ENCODE measurements around the gene ZNF30.
"Not testable (repeated sequence)": the region's sequence is repeated elsewhere in the genome, so short reads cannot be mapped to it uniquely, and the experiment has no call there.

Gene ZNF30

GRCh38 chr19:34985249-34986022, 58.7 kb downstream of the ZNF30 start:
- DNase-seq (ENCODE audit: low read depth), result peak; percentile 3

GRCh38 chr19:34988119-34988518, 61.4 kb downstream of the ZNF30 start:
- no peak for DNase-seq (ENCODE audit: low read depth)

DNA sequence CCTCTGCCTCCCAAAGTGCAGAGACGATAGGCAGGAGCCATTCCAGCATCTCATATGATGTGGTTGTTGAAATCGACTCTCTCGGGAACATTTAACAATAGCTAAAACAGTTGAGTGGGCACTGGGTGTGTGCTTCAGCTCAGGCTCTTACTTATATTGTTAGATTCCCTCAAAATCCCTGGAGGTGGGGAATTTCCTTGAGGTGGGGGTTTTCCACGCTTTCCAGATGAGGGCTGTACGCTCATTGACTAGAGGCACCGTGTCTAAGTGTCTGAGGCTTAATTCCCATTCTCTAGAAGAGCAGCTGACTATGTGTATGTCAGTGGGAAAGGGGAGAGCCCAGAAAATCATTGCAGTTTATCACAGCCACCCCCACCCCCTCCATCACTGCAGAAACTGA, 62.6 kb downstream of the ZNF30 start:
- DNase-seq (ENCODE audit: low read depth), result no peak

DNA sequence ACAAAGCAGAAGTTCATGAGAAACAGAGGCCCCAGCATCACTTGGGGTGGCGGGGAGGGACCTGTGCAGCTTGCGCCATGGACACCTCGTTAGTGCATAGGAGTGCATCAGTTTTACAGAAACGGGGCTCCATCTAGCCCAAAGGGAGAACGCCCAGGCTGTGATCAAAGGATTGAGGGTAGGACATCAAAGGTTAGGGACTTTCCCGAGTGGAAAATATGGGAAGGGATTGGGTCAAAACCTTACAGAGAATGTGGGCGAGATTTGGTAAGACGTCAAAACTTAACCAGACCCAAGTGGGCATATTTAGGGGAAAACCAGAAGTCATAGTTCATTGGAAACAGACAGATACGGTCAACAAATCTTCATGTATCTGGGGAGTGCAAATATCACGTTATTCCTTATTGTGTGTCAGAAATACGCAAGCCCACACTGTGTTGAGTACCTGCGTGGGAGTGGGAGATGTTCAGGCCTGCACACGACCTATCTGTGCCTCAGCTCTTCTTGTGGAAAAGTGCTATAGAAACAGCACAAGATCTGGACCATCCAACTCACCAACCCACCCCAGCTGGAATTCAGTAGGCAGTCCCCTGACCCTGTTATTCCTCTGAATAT, 64.0 kb downstream of the ZNF30 start:
- no peak for DNase-seq (ENCODE audit: low read depth)

- DNase-seq (ENCODE audit: low read depth), result no peak
Measured at GRCh38 chr19:34991542-34992333, 65.0 kb downstream of the ZNF30 start.

- DNase-seq (ENCODE audit: low read depth), result not testable (repeated sequence)
Measured at GRCh38 chr19:34992582-34992981, 65.9 kb downstream of the ZNF30 start.

GRCh38 chr19:34994286-34994642, 67.6 kb downstream of the ZNF30 start:
- no peak for DNase-seq (ENCODE audit: low read depth)
